Measurements from ENCODE around the gene TNFRSF8.

DNA sequence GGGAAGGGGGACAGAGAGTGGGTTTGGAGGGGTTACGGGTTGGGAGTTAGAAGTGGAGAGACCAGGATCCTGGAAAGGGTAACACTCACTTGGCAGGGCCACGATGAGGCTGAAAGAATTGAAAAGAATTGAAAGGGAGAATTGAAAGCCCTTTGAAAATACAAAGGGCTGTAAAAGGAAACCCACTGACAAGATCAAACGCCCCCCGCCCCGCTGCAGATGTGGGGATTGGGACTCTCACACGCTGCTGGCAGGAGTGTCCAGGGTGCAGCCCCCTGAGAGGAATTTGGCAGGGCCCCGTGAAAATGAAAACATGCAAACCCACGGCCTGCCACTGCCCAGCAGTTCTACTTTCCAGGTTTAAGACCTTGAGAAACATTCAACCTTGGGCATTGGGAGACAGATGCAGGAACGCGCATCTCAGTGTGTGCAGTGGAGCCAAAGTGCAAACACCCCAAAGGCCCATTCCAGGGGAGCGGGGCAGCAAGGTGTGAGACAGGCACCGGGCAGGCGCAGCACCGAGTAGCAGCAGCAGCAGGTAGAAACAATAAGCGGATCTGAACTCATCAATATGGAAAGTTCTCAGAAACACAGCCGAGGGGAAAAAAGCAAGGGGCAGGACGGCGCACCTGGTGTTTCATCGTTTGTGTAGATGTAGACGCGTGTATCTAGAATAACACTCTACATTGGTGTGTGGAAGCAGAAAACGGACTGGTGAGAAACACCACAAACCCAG lies 95.4 kb downstream of the TNFRSF8 start:
- no peak for TF ChIP-seq POLR2AphosphoS5 (IDR thresholded peaks at IDR 0.05; ENCODE audit: low read depth, low read length)
- TF ChIP-seq, protein P1, sequence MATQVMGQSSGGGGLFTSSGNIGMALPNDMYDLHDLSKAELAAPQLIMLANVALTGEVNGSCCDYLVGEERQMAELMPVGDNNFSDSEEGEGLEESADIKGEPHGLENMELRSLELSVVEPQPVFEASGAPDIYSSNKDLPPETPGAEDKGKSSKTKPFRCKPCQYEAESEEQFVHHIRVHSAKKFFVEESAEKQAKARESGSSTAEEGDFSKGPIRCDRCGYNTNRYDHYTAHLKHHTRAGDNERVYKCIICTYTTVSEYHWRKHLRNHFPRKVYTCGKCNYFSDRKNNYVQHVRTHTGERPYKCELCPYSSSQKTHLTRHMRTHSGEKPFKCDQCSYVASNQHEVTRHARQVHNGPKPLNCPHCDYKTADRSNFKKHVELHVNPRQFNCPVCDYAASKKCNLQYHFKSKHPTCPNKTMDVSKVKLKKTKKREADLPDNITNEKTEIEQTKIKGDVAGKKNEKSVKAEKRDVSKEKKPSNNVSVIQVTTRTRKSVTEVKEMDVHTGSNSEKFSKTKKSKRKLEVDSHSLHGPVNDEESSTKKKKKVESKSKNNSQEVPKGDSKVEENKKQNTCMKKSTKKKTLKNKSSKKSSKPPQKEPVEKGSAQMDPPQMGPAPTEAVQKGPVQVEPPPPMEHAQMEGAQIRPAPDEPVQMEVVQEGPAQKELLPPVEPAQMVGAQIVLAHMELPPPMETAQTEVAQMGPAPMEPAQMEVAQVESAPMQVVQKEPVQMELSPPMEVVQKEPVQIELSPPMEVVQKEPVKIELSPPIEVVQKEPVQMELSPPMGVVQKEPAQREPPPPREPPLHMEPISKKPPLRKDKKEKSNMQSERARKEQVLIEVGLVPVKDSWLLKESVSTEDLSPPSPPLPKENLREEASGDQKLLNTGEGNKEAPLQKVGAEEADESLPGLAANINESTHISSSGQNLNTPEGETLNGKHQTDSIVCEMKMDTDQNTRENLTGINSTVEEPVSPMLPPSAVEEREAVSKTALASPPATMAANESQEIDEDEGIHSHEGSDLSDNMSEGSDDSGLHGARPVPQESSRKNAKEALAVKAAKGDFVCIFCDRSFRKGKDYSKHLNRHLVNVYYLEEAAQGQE (IDR thresholded peaks at IDR 0.05; ENCODE audit: insufficient read depth in 1 of 2, low read depth in 2 of 2, low read length in 2 of 2): no peak
- TF ChIP-seq TAF1 (IDR thresholded peaks at IDR 0.05; ENCODE audit: borderline replicate concordance, insufficient read depth, low read length): no peak
